ENCODE data around the gene KRTAP9-8. TPM values are rescaled to one million over a fixed set of nuclear protein-coding genes. Genes with fewer than 3 reads are reported as not detected.
"Not testable (repeated sequence)": the region's sequence is repeated elsewhere in the genome, so short reads cannot be mapped to it uniquely, and the experiment has no call there.

KRTAP9-8 gene
- total RNA-seq, 1 experiment from 2014 or later: not detected

DNA sequence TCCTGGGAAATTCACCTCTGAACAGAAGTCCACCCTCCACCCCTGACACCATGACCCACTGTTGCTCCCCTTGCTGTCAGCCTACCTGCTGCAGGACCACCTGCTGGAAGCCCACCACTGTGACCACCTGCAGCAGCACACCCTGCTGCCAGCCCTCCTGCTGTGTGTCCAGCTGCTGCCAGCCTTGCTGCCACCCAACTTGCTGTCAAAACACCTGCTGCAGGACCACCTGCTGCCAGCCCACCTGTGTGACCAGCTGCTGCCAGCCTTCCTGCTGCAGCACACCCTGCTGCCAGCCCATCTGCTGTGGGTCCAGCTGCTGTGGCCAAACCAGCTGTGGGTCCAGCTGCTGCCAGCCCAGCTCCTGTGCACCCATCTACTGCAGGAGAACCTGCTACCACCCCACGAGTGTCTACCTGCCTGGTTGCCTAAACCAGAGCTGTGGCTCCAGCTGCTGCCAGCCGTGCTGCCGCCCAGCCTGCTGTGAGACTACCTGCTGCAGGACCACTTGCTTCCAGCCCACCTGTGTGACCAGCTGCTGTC lies 37.9 kb downstream of the KRTAP9-8 start, which contains the start of gene KRTAP9-7:
TSS of gene KRTAP9-7 (plus strand) at position 51 of the 543 bp plus-strand sequence. CDS start at position 51, 0 bp downstream.
- H3K36me3 ChIP-seq; H3K4me3 ChIP-seq; H3K27me3 ChIP-seq; DNase-seq; H3K9me3 ChIP-seq (replicated peaks); H3K4me1 ChIP-seq; H3K27ac ChIP-seq: not testable (repeated sequence)

DNA sequence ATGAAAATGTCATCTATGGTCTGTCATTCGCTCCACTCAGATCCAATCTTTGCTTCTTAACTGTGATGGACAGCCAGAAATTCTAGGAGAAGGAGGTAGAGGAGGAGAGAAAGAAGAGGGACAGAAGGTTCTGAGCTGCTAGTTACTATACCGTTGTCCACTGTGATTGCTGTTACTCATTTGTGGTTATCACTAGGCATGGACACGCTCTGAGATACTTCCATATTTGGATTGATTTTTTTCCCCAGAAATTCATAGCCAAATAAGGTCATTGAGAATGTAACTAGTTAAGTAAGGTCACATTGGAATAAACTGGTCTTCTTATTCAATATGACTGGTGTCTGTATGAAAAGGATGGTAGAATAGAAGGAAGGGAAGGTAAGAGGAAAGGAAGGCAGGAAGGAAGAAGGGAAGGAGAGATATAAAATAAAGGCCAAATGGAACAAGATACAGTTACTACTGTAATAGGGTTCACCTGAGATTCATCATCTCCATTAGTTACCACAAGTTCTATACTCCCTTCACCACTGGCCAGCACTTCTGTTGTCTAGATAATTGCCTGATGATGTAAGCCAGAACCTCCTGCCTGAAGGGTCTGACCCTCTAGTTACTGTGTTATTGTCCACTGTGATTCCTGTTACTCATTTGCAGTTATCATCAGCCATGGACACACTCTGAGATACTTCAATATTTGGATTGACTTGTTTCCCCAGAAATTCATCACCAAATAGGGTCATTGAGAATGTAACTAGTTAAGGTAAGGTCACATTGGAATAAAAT lies 40.6 kb downstream of the KRTAP9-8 start:
- no peak overlapping the region for H3K27ac ChIP-seq
- peaks cover 8% of the 10 kb centered on the region; the same call in 1 of the 2 replicates for H3K4me1 ChIP-seq
- H3K27me3 ChIP-seq: no peaks in the 10 kb centered on the region
- no peaks in the 10 kb centered on the region for H3K9me3 ChIP-seq (replicated peaks)
- H3K4me3 ChIP-seq: no peak overlapping the region
- no peak for DNase-seq
- no peaks in the 10 kb centered on the region for H3K36me3 ChIP-seq

DNA sequence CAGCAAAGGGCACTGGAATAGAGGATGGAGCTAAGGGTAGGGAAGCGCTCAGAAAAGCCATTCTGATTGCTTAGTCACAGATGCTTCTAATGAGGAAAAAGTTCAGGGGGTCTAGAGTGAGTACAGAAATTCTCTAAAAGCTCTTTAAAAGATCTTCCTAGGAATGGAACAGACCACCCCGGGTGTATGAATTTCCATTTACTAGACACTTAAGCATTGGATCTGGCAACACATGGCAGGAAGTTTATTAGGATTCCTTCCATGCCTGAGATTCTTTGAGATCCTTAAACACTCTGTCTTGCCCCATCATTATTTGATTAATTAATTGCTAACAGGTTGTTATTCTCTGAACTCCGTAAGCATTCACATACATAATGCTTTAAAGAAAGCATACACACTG lies 46.2 kb downstream of the KRTAP9-8 start:
- no peaks in the 10 kb centered on the region for H3K9me3 ChIP-seq (replicated peaks)
- H3K4me3 ChIP-seq: no peak overlapping the region
- peak overlapping the region; percentile 27; the same call in 1 of the 2 replicates for H3K27ac ChIP-seq
- no peaks in the 10 kb centered on the region for H3K27me3 ChIP-seq
- peak; percentile 26 to 32 for DNase-seq
- no peaks in the 10 kb centered on the region for H3K36me3 ChIP-seq
- peaks cover 29% of the 10 kb centered on the region for H3K4me1 ChIP-seq

DNA sequence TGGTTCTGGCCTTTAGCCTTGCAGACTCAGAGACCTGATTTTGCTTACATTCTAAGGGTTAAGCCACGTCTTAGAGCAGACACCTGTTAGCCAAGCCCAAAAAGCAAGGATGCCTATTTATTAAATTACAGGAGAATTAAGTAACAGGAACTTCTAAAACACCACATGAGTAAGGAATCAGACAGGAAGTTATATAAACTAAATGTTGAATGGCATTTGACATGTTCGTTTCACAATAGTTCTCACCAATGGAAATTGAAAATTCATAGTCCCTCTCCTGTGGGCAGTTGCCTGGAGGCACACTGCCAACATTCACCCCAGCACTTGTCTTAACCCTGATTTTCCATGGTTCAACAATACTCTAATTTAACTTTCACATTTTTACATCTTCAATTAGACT lies 46.7 kb downstream of the KRTAP9-8 start:
- Histone ChIP-seq H3K4me1 (peaks cover 28% of the 10 kb centered on the region), H3K9me3 (replicated peaks) (no peaks in the 10 kb centered on the region), H3K27ac (peak overlapping the region; percentile 22; the same call in 1 of the 2 replicates), H3K4me3 (no peak overlapping the region), H3K27me3 (no peaks in the 10 kb centered on the region), H3K36me3 (no peaks in the 10 kb centered on the region)
- no peak for DNase-seq

DNA sequence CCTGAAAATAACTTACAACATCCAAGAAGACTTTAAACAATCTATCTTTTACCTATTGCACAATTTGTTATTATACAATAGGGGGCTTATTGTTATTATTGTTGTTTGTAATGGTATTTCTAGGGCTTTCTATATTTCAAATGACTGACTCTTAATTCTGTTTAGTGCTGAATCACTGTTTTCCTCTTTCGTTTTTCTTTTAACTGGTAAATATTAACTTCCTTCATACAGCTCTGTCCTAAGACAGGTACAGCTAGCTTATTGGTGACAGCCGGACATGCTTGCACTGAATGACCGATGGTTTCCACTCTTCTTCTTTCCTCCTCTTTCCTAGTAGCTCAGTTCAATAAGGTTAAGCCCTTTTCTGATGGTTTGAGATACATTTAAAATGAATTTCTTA lies 49.3 kb downstream of the KRTAP9-8 start:
- no peaks in the 10 kb centered on the region for H3K36me3 ChIP-seq
- H3K4me3 ChIP-seq: no peak overlapping the region
- H3K4me1 ChIP-seq: peaks cover 26% of the 10 kb centered on the region
- no peak overlapping the region for H3K27ac ChIP-seq
- H3K9me3 ChIP-seq (replicated peaks): no peaks in the 10 kb centered on the region
- DNase-seq: no peak
- H3K27me3 ChIP-seq: no peaks in the 10 kb centered on the region

Other genes with a start within 250 kb of the KRTAP9-8 start
- gene KRTAP3-3, start 243.8 kb upstream of the KRTAP9-8 start, total RNA-seq (2014; rRNA removed; shearing (Covaris generic)): not detected in 2 replicates
- not detected in 2 replicates for gene KRTAP3-2, start 238.1 kb upstream of the KRTAP9-8 start, total RNA-seq (2014; rRNA removed; shearing (Covaris generic))
- not detected in 2 replicates for gene KRTAP3-1, start 228.9 kb upstream of the KRTAP9-8 start, total RNA-seq (2014; rRNA removed; shearing (Covaris generic))
- gene KRTAP1-5, start 210.8 kb upstream of the KRTAP9-8 start, total RNA-seq (2014; rRNA removed; shearing (Covaris generic)): not detected in 2 replicates
- not detected in 2 replicates for gene KRTAP1-4, start 207.8 kb upstream of the KRTAP9-8 start, total RNA-seq (2014; rRNA removed; shearing (Covaris generic))
- gene KRTAP1-3, start 203.1 kb upstream of the KRTAP9-8 start, total RNA-seq (2014; rRNA removed; shearing (Covaris generic)): not detected in 2 replicates
- not detected in 2 replicates for gene KRTAP1-1, start 196.5 kb upstream of the KRTAP9-8 start, total RNA-seq (2014; rRNA removed; shearing (Covaris generic))
- gene KRTAP2-1, start 190.7 kb upstream of the KRTAP9-8 start, total RNA-seq (2014; rRNA removed; shearing (Covaris generic)): not detected in 2 replicates
- gene KRTAP2-2, start 182.8 kb upstream of the KRTAP9-8 start, total RNA-seq (2014; rRNA removed; shearing (Covaris generic)): not detected in 2 replicates
- gene KRTAP2-3, start 177.9 kb upstream of the KRTAP9-8 start, total RNA-seq (2014; rRNA removed; shearing (Covaris generic)): not detected in 2 replicates
- not detected in 2 replicates for gene KRTAP2-4, start 172.1 kb upstream of the KRTAP9-8 start, total RNA-seq (2014; rRNA removed; shearing (Covaris generic))
- gene KRTAP4-7, start 153.8 kb upstream of the KRTAP9-8 start, total RNA-seq (2014; rRNA removed; shearing (Covaris generic)): 0.18 TPM in 1 of 2 replicates, not detected in the other
- gene KRTAP4-8, start 139.9 kb upstream of the KRTAP9-8 start, total RNA-seq (2014; rRNA removed; shearing (Covaris generic)): not detected in 2 replicates
- not detected in 2 replicates for gene KRTAP4-16, start 135.8 kb upstream of the KRTAP9-8 start, total RNA-seq (2014; rRNA removed; shearing (Covaris generic))
- gene KRTAP4-9, start 132.6 kb upstream of the KRTAP9-8 start, total RNA-seq (2014; rRNA removed; shearing (Covaris generic)): not detected in 2 replicates
- not detected in 2 replicates for gene KRTAP4-11, start 119.6 kb upstream of the KRTAP9-8 start, total RNA-seq (2014; rRNA removed; shearing (Covaris generic))
- 0.22 TPM in 1 of 2 replicates, not detected in the other for gene KRTAP4-12, start 113.8 kb upstream of the KRTAP9-8 start, total RNA-seq (2014; rRNA removed; shearing (Covaris generic))
- gene KRTAP4-6, start 97.5 kb upstream of the KRTAP9-8 start, total RNA-seq (2014; rRNA removed; shearing (Covaris generic)): not detected in 2 replicates
- gene KRTAP4-5, start 88.2 kb upstream of the KRTAP9-8 start, total RNA-seq (2014; rRNA removed; shearing (Covaris generic)): not detected in 2 replicates
- not detected in 2 replicates for gene KRTAP4-4, start 77.3 kb upstream of the KRTAP9-8 start, total RNA-seq (2014; rRNA removed; shearing (Covaris generic))
- not detected in 2 replicates for gene KRTAP4-3, start 69.8 kb upstream of the KRTAP9-8 start, total RNA-seq (2014; rRNA removed; shearing (Covaris generic))
- gene KRTAP4-2, start 59.8 kb upstream of the KRTAP9-8 start, total RNA-seq (2014; rRNA removed; shearing (Covaris generic)): 0.14 TPM in 1 of 2 replicates, not detected in the other
- gene KRTAP4-1, start 53.1 kb upstream of the KRTAP9-8 start, total RNA-seq (2014; rRNA removed; shearing (Covaris generic)): not detected in 2 replicates
- gene KRTAP9-1, start 48.1 kb upstream of the KRTAP9-8 start, total RNA-seq (2014; rRNA removed; shearing (Covaris generic)): not detected in 2 replicates
- not detected in 2 replicates for gene KRTAP9-2, start 11.4 kb upstream of the KRTAP9-8 start, total RNA-seq (2014; rRNA removed; shearing (Covaris generic))
- gene KRTAP9-3, start 5.5 kb upstream of the KRTAP9-8 start, total RNA-seq (2014; rRNA removed; shearing (Covaris generic)): not detected in 2 replicates
- 0.10 TPM in 1 of 2 replicates, not detected in the other for gene KRTAP9-4, start 11.7 kb downstream of the KRTAP9-8 start, total RNA-seq (2014; rRNA removed; shearing (Covaris generic))
- gene KRTAP9-9, start 17.4 kb downstream of the KRTAP9-8 start, total RNA-seq (2014; rRNA removed; shearing (Covaris generic)): not detected in 2 replicates
- gene KRTAP9-6, start 27.4 kb downstream of the KRTAP9-8 start, total RNA-seq (2014; rRNA removed; shearing (Covaris generic)): not detected in 2 replicates
- not detected in 2 replicates for gene KRTAP9-7, start 37.7 kb downstream of the KRTAP9-8 start, total RNA-seq (2014; rRNA removed; shearing (Covaris generic))
- gene KRTAP29-1, start 64.9 kb downstream of the KRTAP9-8 start, total RNA-seq (2014; rRNA removed; shearing (Covaris generic)): not detected in 2 replicates
- not detected in 2 replicates for gene KRTAP16-1, start 71.3 kb downstream of the KRTAP9-8 start, total RNA-seq (2014; rRNA removed; shearing (Covaris generic))
- not detected in 2 replicates for gene KRTAP17-1, start 77.7 kb downstream of the KRTAP9-8 start, total RNA-seq (2014; rRNA removed; shearing (Covaris generic))
- gene KRT33A, start 112.8 kb downstream of the KRTAP9-8 start, total RNA-seq (2014; rRNA removed; shearing (Covaris generic)): not detected in 2 replicates
- not detected in 2 replicates for gene KRT33B, start 131.8 kb downstream of the KRTAP9-8 start, total RNA-seq (2014; rRNA removed; shearing (Covaris generic))
- gene KRT34, start 144.3 kb downstream of the KRTAP9-8 start, total RNA-seq (2014; rRNA removed; shearing (Covaris generic)): 0.08 TPM in 1 of 2 replicates, not detected in the other
- gene KRT31, start 159.6 kb downstream of the KRTAP9-8 start, total RNA-seq (2014; rRNA removed; shearing (Covaris generic)): 0.08 TPM in 1 of 2 replicates, not detected in the other
- gene KRT37, start 186.6 kb downstream of the KRTAP9-8 start, total RNA-seq (2014; rRNA removed; shearing (Covaris generic)): not detected in 2 replicates
- not detected in 2 replicates for gene KRT38, start 203.0 kb downstream of the KRTAP9-8 start, total RNA-seq (2014; rRNA removed; shearing (Covaris generic))
- not detected in 2 replicates for gene KRT32, start 229.4 kb downstream of the KRTAP9-8 start, total RNA-seq (2014; rRNA removed; shearing (Covaris generic))
- not detected in 2 replicates for gene KRT35, start 243.2 kb downstream of the KRTAP9-8 start, total RNA-seq (2014; rRNA removed; shearing (Covaris generic))

Data from SJCRH30 (cell line).